ENCODE results near the gene B9D2. TPM values are rescaled to one million over a fixed set of nuclear protein-coding genes. Genes with fewer than 3 reads are reported as not detected.

The B9D2 gene
- total RNA-seq, 1 experiment from 2014 or later, result 7.3 TPM

DNA sequence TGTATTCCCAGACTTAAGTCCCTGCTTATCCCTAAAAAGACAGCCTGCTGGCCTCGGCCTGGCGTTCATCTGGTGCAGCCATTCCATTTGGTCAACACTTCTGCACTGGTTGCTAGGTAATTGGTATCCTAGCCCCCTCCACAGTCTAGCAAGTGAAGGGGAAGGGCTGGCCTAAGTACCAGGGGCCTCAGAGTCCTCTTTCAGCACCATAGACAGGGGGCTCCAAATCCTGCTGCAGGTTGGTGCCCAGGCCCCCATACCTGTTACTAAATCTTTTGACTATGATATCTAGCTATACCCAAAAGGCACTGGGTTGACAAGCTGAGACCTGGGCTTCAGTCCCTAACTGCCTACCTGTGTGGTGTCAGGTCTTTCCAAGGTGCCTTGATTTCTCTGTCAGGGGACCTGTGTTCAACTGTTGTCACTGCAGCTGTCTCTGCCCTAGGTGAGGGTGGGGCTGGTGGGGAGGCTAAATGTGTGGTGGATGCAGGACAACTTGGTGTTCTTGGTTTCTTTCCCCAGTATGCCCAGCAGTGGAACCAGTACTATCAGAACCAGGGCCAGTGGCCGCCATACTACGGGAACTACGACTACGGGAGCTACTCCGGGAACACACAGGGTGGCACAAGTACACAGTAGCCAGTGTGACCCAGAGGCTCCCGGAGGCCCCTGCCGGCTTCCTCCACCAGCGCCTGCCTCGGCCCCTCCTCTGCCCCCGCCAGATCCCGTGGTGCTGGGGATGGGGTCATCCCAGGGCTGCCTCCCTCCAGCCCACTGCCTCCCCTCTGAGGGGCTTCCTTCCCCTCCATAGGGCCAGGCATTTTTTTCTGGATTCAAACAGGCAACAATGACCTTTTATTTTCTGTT is 57.8 kb downstream of the B9D2 start:
- ChIA-PET CTCF (interaction anchor here (0.8 kb wide), 1 partner anchor 104 kb away, joined by 3 read pairs; no protein-coding TSS in a partner anchor), RAD21 (ENCODE audit: low non-redundant PET in 1 of 2, low total read pairs in 2 of 2, uncharacterized antibody in 2 of 2, unreplicated experiment in 2 of 2) (no interaction called here), POLR2A (no interaction called here)
- H3K9ac ChIP-seq (ENCODE audit: low read length), result no peak overlapping the region
- intact Hi-C loops (cut with micrococcal nuclease), result no loop called here
- TF ChIP-seq EZH2phosphoT487 (IDR thresholded peaks at IDR 0.05; ENCODE audit: borderline replicate concordance) (no peak), CEBPB (IDR thresholded peaks at IDR 0.05; ENCODE audit: low read depth) (no peak), SRF (IDR thresholded peaks at IDR 0.05; ENCODE audit: low read depth) (no peak), ELF1 (IDR thresholded peaks at IDR 0.05; ENCODE audit: borderline replicate concordance, low read depth) (no peak), ZNF274 (IDR thresholded peaks at IDR 0.05; ENCODE audit: low read depth, low read length) (no peak)
- TF ChIP-seq, protein P1, sequence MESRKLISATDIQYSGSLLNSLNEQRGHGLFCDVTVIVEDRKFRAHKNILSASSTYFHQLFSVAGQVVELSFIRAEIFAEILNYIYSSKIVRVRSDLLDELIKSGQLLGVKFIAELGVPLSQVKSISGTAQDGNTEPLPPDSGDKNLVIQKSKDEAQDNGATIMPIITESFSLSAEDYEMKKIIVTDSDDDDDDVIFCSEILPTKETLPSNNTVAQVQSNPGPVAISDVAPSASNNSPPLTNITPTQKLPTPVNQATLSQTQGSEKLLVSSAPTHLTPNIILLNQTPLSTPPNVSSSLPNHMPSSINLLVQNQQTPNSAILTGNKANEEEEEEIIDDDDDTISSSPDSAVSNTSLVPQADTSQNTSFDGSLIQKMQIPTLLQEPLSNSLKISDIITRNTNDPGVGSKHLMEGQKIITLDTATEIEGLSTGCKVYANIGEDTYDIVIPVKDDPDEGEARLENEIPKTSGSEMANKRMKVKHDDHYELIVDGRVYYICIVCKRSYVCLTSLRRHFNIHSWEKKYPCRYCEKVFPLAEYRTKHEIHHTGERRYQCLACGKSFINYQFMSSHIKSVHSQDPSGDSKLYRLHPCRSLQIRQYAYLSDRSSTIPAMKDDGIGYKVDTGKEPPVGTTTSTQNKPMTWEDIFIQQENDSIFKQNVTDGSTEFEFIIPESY (IDR thresholded peaks at IDR 0.05; ENCODE audit: extremely low read depth, insufficient replicate concordance, low read length), result no peak
- peaks cover 4% of the 10 kb centered on the region; the same call in 1 of the 2 replicates for H4K20me1 ChIP-seq (ENCODE audit: insufficient read depth)
- DNase-seq (ENCODE audit: low read depth, low spot score) (no peak), ATAC-seq (no peak)
- no peak overlapping the region for H2AFZ ChIP-seq (ENCODE audit: low read depth, low read length, poor library complexity, severe bottlenecking)
- no peak overlapping the region for H3K4me3 ChIP-seq (replicated peaks in 1 of 2; ENCODE audit: low read depth in 1 of 2, low read length in 2 of 2)
- no TSS peak for BruUV-seq (replicated peaks)
- H3K27me3 ChIP-seq (ENCODE audit: insufficient read depth, low read length), result no peaks in the 10 kb centered on the region
- H3K27ac ChIP-seq (ENCODE audit: low read depth, low read length), result no peak overlapping the region
- peaks cover 6 to 20% of the 10 kb centered on the region in 2 experiments; a peak in 3 of 4 replicates for H3K4me1 ChIP-seq (ENCODE audit: control insufficient read depth in 1 of 2, insufficient read depth in 2 of 2, low read length in 2 of 2)
- no peaks in the 10 kb centered on the region for H3K9me2 ChIP-seq (ENCODE audit: insufficient read depth)
- no peaks in the 10 kb centered on the region for H3K9me3 ChIP-seq (ENCODE audit: control insufficient read depth in 1 of 2, insufficient read depth in 1 of 2, low read depth in 1 of 2, low read length in 2 of 2)
- H3K36me3 ChIP-seq (ENCODE audit: control insufficient read depth in 1 of 2, insufficient read depth in 2 of 2, low read length in 2 of 2), result peaks cover 33 to 61% of the 10 kb centered on the region in 2 experiments
- H3K4me2 ChIP-seq (ENCODE audit: low read length), result no peak overlapping the region
- peaks cover 8% of the 10 kb centered on the region for H3K79me2 ChIP-seq (ENCODE audit: insufficient read depth, low read length)
